GM12878 (cell line): ENCODE data around the gene RHBDD3. TPM values are rescaled to one million over a fixed set of nuclear protein-coding genes. Genes with fewer than 3 reads are reported as not detected.
A peak's percentile ranks its signal among the peaks of the same experiment; 100 is the strongest.

Source experiments
- ATAC-seq: fragments of 200-7000 bp; cut with Tn5 transposase; 3 replicates; pipeline ENCODE4 v1.9.1; 2020; ENCODE audit warnings: mild to moderate bottlenecking, moderate library complexity
- BruUV-seq: library from RNA; stranded (reverse); fragments of 400-500 nt; replicated peaks from 2 replicates; lab custom pipeline; 2021; lab: Mats Ljungman, UMichigan
- CTCF ChIA-PET: fragments of 300-600 bp; sonication (Branson Sonifier 250); formaldehyde crosslinking; extraction: SDS; loops from one replicate; lab custom pipeline; 2021; ENCODE audit warnings: inconsistent platforms; lab: Yijun Ruan, JAX
- POLR2A ChIA-PET: fragments of 350-600 bp; formaldehyde crosslinking; extraction: SDS; loops from one replicate; lab custom pipeline; 2021; ENCODE audit warnings: inconsistent platforms; lab: Charles Lee
- RAD21 ChIA-PET: fragments of 300-600 bp; sonication (Branson Sonifier 250); formaldehyde crosslinking; loops from one replicate; lab custom pipeline; 2023; ENCODE audit warnings: antibody characterized with exemption; ENCODE audit not compliant: unreplicated experiment; lab: Charles Lee
- SMC1A ChIA-PET: fragments of 300-600 bp; sonication (Branson Sonifier 250); formaldehyde crosslinking; loops from one replicate; lab custom pipeline; 2023; ENCODE audit not compliant: unreplicated experiment, uncharacterized antibody; lab: Charles Lee
- DNase-seq: peaks from one replicate; pipeline ENCODE4 v3.0.0-alpha.2; 2011; ENCODE audit warnings: low read depth, low spot score
- FAIRE-seq: peaks from 3 replicates; lab custom pipeline; 2011; peaks lifted over from hg19 to GRCh38; lab: Jason Lieb, UNC
- H2AFZ ChIP-seq: 2 replicates; pipeline ENCODE4 v1.6.0; 2011; ENCODE audit warnings: low read depth, low read length, control low read depth; ENCODE audit not compliant: control insufficient read depth
- H3K27ac ChIP-seq: 2 replicates; pipeline ENCODE4 v1.5.1; 2011; ENCODE audit warnings: control low read depth; ENCODE audit not compliant: control insufficient read depth, insufficient read depth
- H3K27me3 ChIP-seq, 2 experiments: replicated peaks in 1 of 2; 2 replicates each; pipeline versions ENCODE4 v1.6.0 to v1.6.1; 2011; ENCODE audit warnings: low read length in 1 of 2; ENCODE audit not compliant: control insufficient read depth in 2 of 2, insufficient read depth in 2 of 2
- H3K36me3 ChIP-seq, 2 experiments: 2 replicates each; pipeline ENCODE4 v1.5.1; 2011; ENCODE audit warnings: low read length in 1 of 2; ENCODE audit not compliant: control insufficient read depth in 2 of 2, insufficient read depth in 2 of 2
- H3K4me1 ChIP-seq: 2 replicates; pipeline ENCODE4 v1.6.1; 2011; ENCODE audit warnings: mild to moderate bottlenecking, low read length, moderate library complexity, mixed read lengths; ENCODE audit not compliant: control insufficient read depth, insufficient read depth
- H3K4me2 ChIP-seq: 2 replicates; pipeline ENCODE4 v1.6.0; 2011; ENCODE audit warnings: control low read depth; ENCODE audit not compliant: control insufficient read depth, insufficient read depth
- H3K4me3 ChIP-seq: fragments of 200-600 bp; sonication (generic); 2 replicates; pipeline ENCODE4 v1.5.1; 2016
- H3K79me2 ChIP-seq: 2 replicates; pipeline ENCODE4 v1.6.0; 2011; ENCODE audit warnings: low read length; ENCODE audit not compliant: control insufficient read depth, insufficient read depth
- H3K9ac ChIP-seq: 2 replicates; pipeline ENCODE4 v1.8.0; 2011; ENCODE audit warnings: low read length, control low read depth, mixed read lengths; ENCODE audit not compliant: control insufficient read depth, insufficient read depth
- H3K9me3 ChIP-seq: replicated peaks from 3 replicates; pipeline ENCODE4 v1.5.1; 2011; ENCODE audit warnings: mild to moderate bottlenecking, low read length; ENCODE audit not compliant: control insufficient read depth, insufficient read depth
- H4K20me1 ChIP-seq: 2 replicates; pipeline ENCODE4 v1.6.0; 2011; ENCODE audit not compliant: control insufficient read depth, insufficient read depth
- HDAC6 ChIP-seq: fragments of 200-600 bp; sonication (generic); IDR thresholded peaks from one replicate; pipeline ENCODE4 v1.8.0; 2017; ENCODE audit warnings: antibody characterized with exemption; ENCODE audit not compliant: unreplicated experiment
- SUZ12 ChIP-seq: fragments of 200-600 bp; sonication (generic); IDR thresholded peaks from one replicate; pipeline ENCODE4 v1.6.1; 2018; ENCODE audit warnings: antibody characterized with exemption, mild to moderate bottlenecking; ENCODE audit not compliant: unreplicated experiment
- TCF7 ChIP-seq: IDR thresholded peaks from 2 replicates; pipeline ENCODE4 v1.6.1; 2014; ENCODE audit warnings: antibody characterized with exemption, borderline replicate concordance
- WGBS: methylation state at CpG from one replicate; pipeline ENCODE4 v1.1.6; 2016; ENCODE audit warnings: low lambda C conversion rate; ENCODE audit not compliant: insufficient replicate concordance, insufficient coverage; ENCODE audit errors: missing lambda C conversion rate; 5-methylcytosine and 5-hydroxymethylcytosine counted together
- in situ Hi-C: fragments of 300-500 bp; cut with MboI; formaldehyde crosslinking; loops from 9 replicates; pipeline ENCODE4 v1.14.3; 2018; ENCODE audit warnings: mixed read lengths
- intact Hi-C: fragments of 100-400 bp; cut with micrococcal nuclease; formaldehyde crosslinking; loops from one replicate; pipeline ENCODE4 v1.14.2; 2022; ENCODE audit not compliant: unreplicated experiment
- polyA plus RNA-seq, 11 experiments: library from polyadenylated mRNA; depleted of rRNA in 4 of 11; unstranded in 6 of 11; stranded (reverse) in 5 of 11; fragments of >200 nt; fragmentation: Nextera tagmentation in 4 of 11; fragmentation: Illumina TruSeq in 1 of 11; extraction: Ambion mirVana in 4 of 11; extraction: Trizol in 1 of 11; gene quantifications; 1 replicate in 1 of 11; 2 replicates in 10 of 11; pipeline versions ENCODE4 v1.2.1 to v1.2.3, GENCODE V29; 2011 to 2016; ENCODE audit warnings: inconsistent platforms in 2 of 11, missing spikeins in 2 of 11, low read depth in 1 of 11
- total RNA-seq, 4 experiments: library from RNA; depleted of rRNA in 3 of 4; stranded (reverse); fragments of >200 nt in 3 of 4; fragmentation: Illumina TruSeq in 1 of 4; extraction: Trizol in 1 of 4; gene quantifications; 2 replicates each; pipeline versions ENCODE4 v1.2.1 to v1.2.3, GENCODE V29; 2013 to 2021
- TF ChIP-seq, protein P1 (sequence below): fragments of 450-650 bp; formaldehyde crosslinking; IDR thresholded peaks from 2 replicates; pipeline ENCODE4 v1.4.0; 2022; ENCODE audit warnings: mild to moderate bottlenecking, moderate library complexity
- TF ChIP-seq, protein P2 (sequence below): fragments of 450-650 bp; IDR thresholded peaks from 2 replicates; pipeline ENCODE4 v1.6.1; 2016; ENCODE audit warnings: mild to moderate bottlenecking

The RHBDD3 gene
- total and polyA plus RNA-seq, 10 of the 15 experiments (the other 5 are each of a cell fraction or from before 2014, with no cell fraction given): 0.27 to 41.2 (median 20.1) TPM

DNA sequence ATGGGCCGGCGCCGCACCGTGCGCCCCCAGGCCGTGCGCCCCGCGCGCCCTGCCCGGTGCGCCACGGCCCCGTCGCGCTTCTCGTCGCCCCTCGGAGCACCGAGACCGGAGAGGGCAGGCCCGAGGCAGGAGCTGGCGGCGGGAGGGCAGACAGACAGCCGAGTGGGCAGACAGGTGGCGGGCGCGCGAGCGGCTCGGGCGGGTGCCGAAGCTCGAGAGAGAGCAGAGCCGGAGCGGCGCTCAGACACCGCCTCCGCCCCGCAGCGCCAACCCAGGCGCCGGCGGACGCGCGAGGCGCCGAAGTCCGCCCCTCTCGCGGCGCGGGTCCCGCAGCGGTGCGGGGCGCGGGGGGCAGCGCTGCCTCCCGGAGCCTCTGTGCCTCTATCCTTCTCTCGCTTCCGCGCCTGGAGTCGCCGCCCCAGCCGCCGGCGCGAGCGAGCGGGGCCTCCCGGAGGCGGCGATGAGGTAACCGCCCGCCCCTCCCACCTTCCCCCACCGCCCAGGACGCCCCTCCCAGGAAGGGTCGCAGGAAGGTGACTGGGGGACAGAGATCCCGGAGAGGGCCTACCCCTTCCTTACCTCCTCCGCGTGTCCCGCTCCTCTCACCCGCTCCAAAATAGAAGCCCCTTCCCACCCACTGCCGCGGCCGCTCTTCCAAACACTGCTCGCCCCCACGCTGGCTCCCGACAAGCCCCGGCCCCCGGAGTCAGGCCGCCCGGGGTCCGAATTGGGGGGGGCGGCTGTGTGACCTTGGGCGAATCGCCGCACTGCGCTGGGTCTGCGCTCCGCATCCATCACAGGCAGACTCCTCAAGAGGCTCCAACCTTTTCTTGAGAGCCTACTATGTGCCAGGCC lies 47.7 kb upstream of the RHBDD3 start, which contains the start of gene RASL10A:
Gene RASL10A (minus strand): TSS at position 412 of the 855 bp plus-strand sequence. CDS start 451 bp downstream, outside the sequence.
- no peak for FAIRE-seq
- ATAC-seq: no peak
- RAD21 ChIA-PET: no interaction called here
- Histone ChIP-seq H3K79me2 (no peaks in the 10 kb centered on the region), H3K27ac (no peak within 1 kb of the TSS), H3K4me2 (no peak within 1 kb of the TSS), H3K27me3 (peaks cover 7 to 9% of the 10 kb centered on the region in 2 experiments; a peak in 3 of 4 replicates), H3K9me3 (no peaks in the 10 kb centered on the region), H3K4me1 (no peaks in the 10 kb centered on the region), H4K20me1 (no peaks in the 10 kb centered on the region), H2AFZ (no peak within 1 kb of the TSS), H3K4me3 (no peak within 1 kb of the TSS), H3K36me3 (no peaks in the 10 kb centered on the region), H3K9ac (no peak within 1 kb of the TSS)
- TF ChIP-seq SUZ12 (peak; percentile 49), HDAC6 (peak; percentile 95), TCF7 (no peak)
- TF ChIP-seq, protein P1, sequence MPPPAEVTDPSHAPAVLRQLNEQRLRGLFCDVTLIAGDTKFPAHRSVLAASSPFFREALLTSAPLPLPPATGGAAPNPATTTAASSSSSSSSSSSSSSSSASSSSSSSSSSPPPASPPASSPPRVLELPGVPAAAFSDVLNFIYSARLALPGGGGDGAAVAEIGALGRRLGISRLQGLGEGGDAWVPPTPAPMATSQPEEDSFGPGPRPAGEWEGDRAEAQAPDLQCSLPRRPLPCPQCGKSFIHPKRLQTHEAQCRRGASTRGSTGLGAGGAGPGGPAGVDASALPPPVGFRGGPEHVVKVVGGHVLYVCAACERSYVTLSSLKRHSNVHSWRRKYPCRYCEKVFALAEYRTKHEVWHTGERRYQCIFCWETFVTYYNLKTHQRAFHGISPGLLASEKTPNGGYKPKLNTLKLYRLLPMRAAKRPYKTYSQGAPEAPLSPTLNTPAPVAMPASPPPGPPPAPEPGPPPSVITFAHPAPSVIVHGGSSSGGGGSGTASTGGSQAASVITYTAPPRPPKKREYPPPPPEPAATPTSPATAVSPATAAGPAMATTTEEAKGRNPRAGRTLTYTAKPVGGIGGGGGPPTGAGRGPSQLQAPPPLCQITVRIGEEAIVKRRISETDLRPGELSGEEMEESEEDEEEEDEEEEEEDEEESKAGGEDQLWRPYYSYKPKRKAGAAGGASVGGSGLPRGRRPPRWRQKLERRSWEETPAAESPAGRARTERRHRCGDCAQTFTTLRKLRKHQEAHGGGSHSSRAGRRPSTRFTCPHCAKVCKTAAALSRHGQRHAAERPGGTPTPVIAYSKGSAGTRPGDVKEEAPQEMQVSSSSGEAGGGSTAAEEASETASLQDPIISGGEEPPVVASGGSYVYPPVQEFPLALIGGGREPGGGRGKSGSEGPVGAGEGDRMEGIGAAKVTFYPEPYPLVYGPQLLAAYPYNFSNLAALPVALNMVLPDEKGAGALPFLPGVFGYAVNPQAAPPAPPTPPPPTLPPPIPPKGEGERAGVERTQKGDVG (CRISPR knock-in tag): no peak
- TF ChIP-seq, protein P2, sequence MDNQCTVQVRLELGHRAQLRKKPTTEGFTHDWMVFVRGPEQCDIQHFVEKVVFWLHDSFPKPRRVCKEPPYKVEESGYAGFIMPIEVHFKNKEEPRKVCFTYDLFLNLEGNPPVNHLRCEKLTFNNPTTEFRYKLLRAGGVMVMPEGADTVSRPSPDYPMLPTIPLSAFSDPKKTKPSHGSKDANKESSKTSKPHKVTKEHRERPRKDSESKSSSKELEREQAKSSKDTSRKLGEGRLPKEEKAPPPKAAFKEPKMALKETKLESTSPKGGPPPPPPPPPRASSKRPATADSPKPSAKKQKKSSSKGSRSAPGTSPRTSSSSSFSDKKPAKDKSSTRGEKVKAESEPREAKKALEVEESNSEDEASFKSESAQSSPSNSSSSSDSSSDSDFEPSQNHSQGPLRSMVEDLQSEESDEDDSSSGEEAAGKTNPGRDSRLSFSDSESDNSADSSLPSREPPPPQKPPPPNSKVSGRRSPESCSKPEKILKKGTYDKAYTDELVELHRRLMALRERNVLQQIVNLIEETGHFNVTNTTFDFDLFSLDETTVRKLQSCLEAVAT: no peak
- intact Hi-C loops (no loop called here), in situ Hi-C loops (no loop called here)
- CTCF ChIA-PET: no interaction called here
- 15% methylated on average over 75 of the region's 103 CpGs for WGBS
- POLR2A ChIA-PET: no interaction called here
- no TSS peak for BruUV-seq
- no peak for DNase-seq
- SMC1A ChIA-PET: no interaction called here
